Keratinocyte (primary cell): ENCODE data around the gene NAIF1. TPM values are rescaled to one million over a fixed set of nuclear protein-coding genes. Genes with fewer than 3 reads are reported as not detected.

Experiments
- DNase-seq: peaks from one replicate; pipeline ENCODE4 v3.0.0-alpha.2; 2011; ENCODE audit warnings: low read depth, missing footprints, low spot score
- FAIRE-seq: peaks from 2 replicates; lab custom pipeline; 2011; peaks lifted over from hg19 to GRCh38; lab: Jason Lieb, UNC
- H2AFZ ChIP-seq: 2 replicates; pipeline ENCODE4 v1.6.0; 2012; ENCODE audit warnings: low read length, control low read depth, inconsistent platforms; ENCODE audit not compliant: control insufficient read depth
- H3K27ac ChIP-seq: 2 replicates; pipeline ENCODE4 v1.5.1; 2011; ENCODE audit warnings: low read length; ENCODE audit not compliant: control insufficient read depth, insufficient read depth
- H3K27me3 ChIP-seq: 3 replicates; pipeline ENCODE4 v1.6.0; 2011; ENCODE audit warnings: low read length; ENCODE audit not compliant: control insufficient read depth, insufficient read depth; ENCODE audit errors: extremely low read depth
- H3K36me3 ChIP-seq, 2 experiments: 2 replicates in 1 of 2; 3 replicates in 1 of 2; pipeline ENCODE4 v1.5.1; 2011; ENCODE audit warnings: low read length in 2 of 2, mild to moderate bottlenecking in 1 of 2; ENCODE audit not compliant: control insufficient read depth in 2 of 2, insufficient read depth in 2 of 2; ENCODE audit errors: extremely low read depth in 1 of 2
- H3K4me1 ChIP-seq: 3 replicates; pipeline ENCODE4 v1.5.1; 2011; ENCODE audit warnings: low read length; ENCODE audit not compliant: control insufficient read depth, insufficient read depth; ENCODE audit errors: extremely low read depth
- H3K4me2 ChIP-seq: 3 replicates; pipeline ENCODE4 v1.6.0; 2011; ENCODE audit warnings: low read depth, low read length; ENCODE audit not compliant: control insufficient read depth, insufficient read depth; ENCODE audit errors: extremely low read depth
- H3K4me3 ChIP-seq, 3 experiments: fragments of 200-600 bp in 1 of 3; sonication (generic) in 1 of 3; 2 replicates in 2 of 3; 3 replicates in 1 of 3; pipeline ENCODE4 v1.5.1; 2011 to 2016; ENCODE audit warnings: low read length in 3 of 3, mild to moderate bottlenecking in 3 of 3, control low read depth in 2 of 3, inconsistent platforms in 1 of 3, low read depth in 1 of 3, mixed read lengths in 1 of 3, mixed run types in 1 of 3, moderate library complexity in 1 of 3; ENCODE audit not compliant: control insufficient read depth in 2 of 3, insufficient read depth in 2 of 3; ENCODE audit errors: extremely low read depth in 1 of 3
- H3K79me2 ChIP-seq: 2 replicates; pipeline ENCODE4 v1.6.0; 2012; ENCODE audit warnings: low read length; ENCODE audit not compliant: control insufficient read depth, insufficient read depth
- H3K9ac ChIP-seq: 3 replicates; pipeline ENCODE4 v1.6.0; 2011; ENCODE audit warnings: low read length; ENCODE audit not compliant: control insufficient read depth, insufficient read depth; ENCODE audit errors: extremely low read depth
- H3K9me1 ChIP-seq: 3 replicates; pipeline ENCODE4 v1.6.0; 2011; ENCODE audit warnings: low read length; ENCODE audit not compliant: control insufficient read depth, insufficient read depth; ENCODE audit errors: extremely low read depth
- H3K9me3 ChIP-seq: 2 replicates; pipeline ENCODE4 v1.5.1; 2012; ENCODE audit warnings: low read depth, low read length; ENCODE audit not compliant: control insufficient read depth
- H4K20me1 ChIP-seq: 3 replicates; pipeline ENCODE4 v1.6.0; 2011; ENCODE audit warnings: low read length; ENCODE audit not compliant: control insufficient read depth, insufficient read depth; ENCODE audit errors: extremely low read depth
- CTCF ChIP-seq, 3 experiments: IDR thresholded peaks in 1 of 3; conservative IDR thresholded peaks in 1 of 3; optimal IDR thresholded peaks in 1 of 3; 2 replicates in 2 of 3; 3 replicates in 1 of 3; pipeline versions ENCODE3 to v1.5.1; 2011; ENCODE audit warnings: low read length in 3 of 3, mild to moderate bottlenecking in 3 of 3, moderate library complexity in 2 of 3, control low read depth in 1 of 3, inconsistent platforms in 1 of 3; ENCODE audit not compliant: insufficient read depth in 2 of 3; ENCODE audit errors: extremely low read depth in 1 of 3
- EZH2 ChIP-seq: IDR thresholded peaks from one replicate; pipeline ENCODE4 v1.6.1; 2012; ENCODE audit warnings: inconsistent platforms, mild to moderate bottlenecking, low read length, moderate library complexity
- dilution Hi-C: fragments of 300-500 bp; cut with MboI; formaldehyde crosslinking; loops from one replicate; pipeline ENCODE4 v1.7.0; 2020; ENCODE audit warnings: low sequenced_read_pairs; ENCODE audit not compliant: extremely low pct_ligation_motif_present
- polyA plus RNA-seq, 5 experiments: library from polyadenylated mRNA; depleted of rRNA in 3 of 5; stranded (reverse) in 3 of 5; stranded (forward) in 1 of 5; unstranded in 1 of 5; fragments of >200 nt; gene quantifications; 1 replicate in 1 of 5; 2 replicates in 3 of 5; 3 replicates in 1 of 5; pipeline versions ENCODE4 v1.2.1 to v1.2.3, GENCODE V29; 2011 to 2012; ENCODE audit warnings: missing spikeins in 2 of 5, low read depth in 1 of 5, low replicate concordance in 1 of 5

Gene NAIF1
- polyA plus RNA-seq, 1 donor (not counting 4 experiments of a cell fraction or from before 2014, with no cell fraction given): 6.3 TPM

GRCh38 chr9:128097543-128098296 is 30.6 kb upstream of the NAIF1 start:
- H3K9me3 ChIP-seq: no peaks in the 10 kb centered on the region
- H3K27ac ChIP-seq: peak overlapping the region; percentile 91
- H3K79me2 ChIP-seq: peaks cover 28% of the 10 kb centered on the region
- peaks cover 13 to 14% of the 10 kb centered on the region in 2 experiments for H3K36me3 ChIP-seq
- H2AFZ ChIP-seq: no peak overlapping the region
- dilution Hi-C loops: no loop called here
- TF ChIP-seq CTCF (optimal IDR thresholded peaks at IDR 0.05 in 1 of 3, IDR thresholded peaks at IDR 0.05 in 1 of 3, conservative IDR thresholded peaks at IDR 0.05 in 1 of 3; ENCODE audit: extremely low read depth in 1 of 3, insufficient read depth in 2 of 3, low read length in 3 of 3): no peak
- TF ChIP-seq EZH2: no peak
- H3K4me1 ChIP-seq: peaks cover 37% of the 10 kb centered on the region
- DNase-seq (no peak), FAIRE-seq (no peak)
- H4K20me1 ChIP-seq: peaks cover 5% of the 10 kb centered on the region
- no peaks in the 10 kb centered on the region for H3K27me3 ChIP-seq
- peak overlapping the region; percentile 99 for H3K4me2 ChIP-seq
- peak overlapping the region in 1 of 3 experiments; percentile 88 for H3K4me3 ChIP-seq
- peak overlapping the region; percentile 91 for H3K9ac ChIP-seq
- H3K9me1 ChIP-seq: no peaks in the 10 kb centered on the region

GRCh38 chr9:128096616-128097536 is 29.8 kb upstream of the NAIF1 start:
- Histone ChIP-seq H3K9me3 (no peaks in the 10 kb centered on the region), H3K4me1 (peaks cover 37% of the 10 kb centered on the region), H3K9me1 (no peaks in the 10 kb centered on the region), H3K4me3 (no peak overlapping the region), H3K9ac (no peak overlapping the region), H3K27me3 (no peaks in the 10 kb centered on the region), H3K79me2 (peaks cover 30% of the 10 kb centered on the region), H3K36me3 (peaks cover 6% of the 10 kb centered on the region in 2 experiments), H3K4me2 (no peak overlapping the region), H4K20me1 (peaks cover 5% of the 10 kb centered on the region), H3K27ac (no peak overlapping the region), H2AFZ (no peak overlapping the region)
- no peak for DNase-seq
- FAIRE-seq: no peak
- TF ChIP-seq EZH2 (no peak), CTCF (optimal IDR thresholded peaks at IDR 0.05 in 1 of 3, IDR thresholded peaks at IDR 0.05 in 1 of 3, conservative IDR thresholded peaks at IDR 0.05 in 1 of 3; ENCODE audit: extremely low read depth in 1 of 3, insufficient read depth in 2 of 3, low read length in 3 of 3) (no peak)
- dilution Hi-C loops: no loop called here
